GM19468 (cell line): ENCODE results near the gene COL28A1.

Experiments used
- ATAC-seq: cut with Tn5 transposase; IDR thresholded peaks from one replicate; pipeline ENCODE4 v1.9.1; 2021; ENCODE audit warnings: mild to moderate bottlenecking, moderate library complexity, moderate number of reproducible peaks; ENCODE audit not compliant: unreplicated experiment; ENCODE audit errors: extremely low read depth

Gene COL28A1

DNA sequence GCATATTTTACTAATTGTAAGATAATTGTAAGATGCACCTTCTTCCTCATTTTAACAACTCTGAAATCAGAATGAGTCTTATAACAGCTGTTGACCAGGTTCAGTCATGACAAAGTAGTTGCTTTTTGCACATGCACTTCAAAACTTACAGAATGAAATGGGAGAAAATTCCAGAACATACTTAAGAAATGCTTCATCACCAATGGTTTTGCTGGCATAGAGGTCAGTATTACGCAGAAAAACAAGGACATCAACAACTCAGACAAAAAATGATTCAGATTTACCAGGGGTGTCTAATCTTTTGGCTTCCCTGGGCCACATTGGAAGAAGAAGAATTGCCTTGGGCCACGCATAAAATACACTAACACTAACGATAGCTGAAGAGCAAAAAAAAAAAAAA is 13.3 kb downstream of the COL28A1 start:
- no peak for ATAC-seq

DNA sequence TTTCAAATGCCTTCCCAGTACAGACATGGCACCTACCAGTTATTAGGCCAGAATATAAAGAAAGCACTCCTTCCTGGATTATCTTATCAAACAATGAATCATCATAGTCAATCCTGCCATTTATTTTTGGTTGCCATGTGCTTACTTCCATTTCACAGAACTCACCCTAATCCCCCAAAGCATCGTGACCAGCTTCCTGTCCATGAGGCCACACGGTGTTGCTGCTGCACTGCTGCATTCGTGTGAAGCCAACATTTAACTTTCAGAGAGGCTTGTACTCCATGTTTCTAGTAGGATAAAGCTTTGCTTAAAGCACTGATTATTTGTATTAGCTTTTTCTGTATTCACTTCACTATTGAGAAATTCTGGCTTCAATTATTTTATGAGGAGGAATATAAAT is 14.4 kb downstream of the COL28A1 start:
- ATAC-seq = no peak

DNA sequence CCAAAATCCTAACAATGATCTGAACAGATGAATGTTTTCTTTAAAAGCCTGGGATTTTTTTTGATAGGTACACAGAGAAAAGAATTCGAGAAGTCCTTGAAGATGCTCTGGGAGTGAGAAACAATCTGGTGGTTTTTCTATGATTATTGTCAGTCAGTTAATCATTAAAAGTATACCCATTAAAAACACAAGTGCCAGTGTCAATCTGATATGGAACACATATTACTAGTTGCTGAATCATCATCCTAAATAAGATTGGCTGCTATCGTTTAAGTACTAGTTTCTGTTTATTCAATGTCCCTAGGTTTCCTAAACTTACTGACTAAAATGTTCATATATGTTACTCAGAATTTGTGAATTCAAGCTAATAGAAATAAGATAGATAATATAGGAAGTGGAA is 16.1 kb downstream of the COL28A1 start:
- no peak for ATAC-seq

GRCh38 chr7:7519056-7519455 is 16.6 kb downstream of the COL28A1 start:
- ATAC-seq = no peak

DNA sequence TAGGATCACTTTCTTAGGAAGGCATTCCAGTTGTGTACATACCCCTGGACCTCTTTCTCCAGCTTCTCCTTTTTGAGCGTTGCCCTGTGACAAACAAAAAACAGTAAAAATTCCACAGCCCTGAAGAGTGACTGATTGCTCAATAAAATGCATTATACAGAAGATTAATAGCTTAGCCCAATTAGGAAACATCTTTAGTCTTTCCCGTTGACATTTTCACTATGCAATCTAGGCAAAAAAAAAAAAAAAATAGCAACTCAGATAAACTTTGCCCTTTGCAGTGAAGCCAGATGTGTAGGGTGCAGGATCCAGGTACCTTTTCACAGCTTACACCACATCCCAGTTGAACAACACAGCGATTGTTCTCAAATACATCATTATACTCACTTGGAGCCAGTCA is 17.9 kb downstream of the COL28A1 start:
- ATAC-seq = no peak

GRCh38 chr7:7516662-7517061 is 19.0 kb downstream of the COL28A1 start:
- no peak for ATAC-seq

- ATAC-seq = no peak
Observed at GRCh38 chr7:7516156-7516555, 19.5 kb downstream of the COL28A1 start.

DNA sequence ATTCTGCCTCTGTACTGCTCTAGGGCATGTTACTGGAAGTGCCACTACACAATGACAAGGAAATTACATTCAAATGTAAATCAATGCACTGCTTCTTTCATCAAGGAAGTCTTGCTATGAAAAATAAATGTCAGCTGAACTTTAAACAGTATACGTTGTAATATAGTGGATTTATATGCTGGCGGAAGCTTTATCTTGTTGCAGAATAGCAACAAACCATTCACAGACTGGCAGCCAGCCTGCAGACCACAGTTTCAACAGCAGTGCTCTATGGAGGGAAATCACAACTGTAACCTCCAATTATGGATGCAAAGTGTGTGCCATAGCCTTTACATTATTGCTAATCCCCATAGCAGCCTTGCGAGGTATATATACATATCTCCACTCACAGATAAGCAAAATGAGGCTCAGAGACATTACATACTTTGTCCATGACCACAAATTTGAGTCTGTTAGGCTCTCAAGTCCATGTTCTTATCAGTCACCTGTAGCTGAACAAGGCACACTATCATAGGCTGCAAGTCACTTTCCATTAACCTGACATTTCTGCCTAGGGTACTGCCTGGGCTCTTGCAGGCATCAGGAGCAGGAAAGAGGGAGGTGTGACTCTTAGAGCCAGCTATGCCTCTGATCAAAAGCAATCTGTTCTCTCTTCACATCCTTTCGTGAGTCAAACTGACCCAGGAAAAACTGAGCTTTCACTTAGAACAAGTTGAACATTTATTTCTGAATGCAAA is 22.6 kb downstream of the COL28A1 start:
- ATAC-seq = no peak

DNA sequence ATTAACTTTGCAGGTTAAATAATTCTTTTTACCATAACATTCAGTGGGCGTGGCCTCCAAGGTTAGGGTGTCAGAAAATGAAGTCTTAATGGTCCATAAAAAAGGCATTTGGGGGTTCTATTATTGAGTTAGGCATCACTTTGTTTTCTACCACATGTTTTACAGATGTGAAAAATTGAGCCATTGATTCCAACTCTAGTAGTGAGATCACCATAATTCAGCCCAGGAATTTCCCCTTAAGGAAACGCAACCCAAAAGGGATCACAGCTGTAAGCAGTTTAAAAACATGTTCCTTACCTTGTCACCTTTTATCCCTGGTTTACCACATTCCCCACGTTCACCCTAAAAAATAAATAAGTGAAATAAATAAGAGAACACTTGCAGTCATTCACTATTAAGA is 24.9 kb downstream of the COL28A1 start:
- no peak for ATAC-seq

DNA sequence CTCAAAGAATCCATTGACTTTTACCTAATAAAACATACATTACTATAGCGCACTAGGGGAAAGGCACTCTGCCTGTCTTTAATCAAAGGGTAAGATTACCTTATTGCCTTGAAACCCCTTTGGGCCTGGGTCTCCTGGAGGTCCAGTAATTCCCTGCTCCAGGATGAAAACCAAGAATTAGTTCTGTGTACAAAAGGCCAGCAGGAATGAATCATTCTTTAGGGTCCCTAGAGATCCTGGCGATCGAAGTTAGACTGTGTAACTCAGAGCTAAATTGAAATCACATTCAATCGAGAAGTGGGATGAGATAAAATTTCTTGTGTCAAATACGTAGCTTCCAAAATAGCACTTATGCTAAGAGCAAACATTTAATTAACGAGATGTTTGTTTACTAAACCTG is 29.8 kb downstream of the COL28A1 start:
- no peak for ATAC-seq

GRCh38 chr7:7504910-7505704 is 30.6 kb downstream of the COL28A1 start:
- no peak for ATAC-seq

DNA sequence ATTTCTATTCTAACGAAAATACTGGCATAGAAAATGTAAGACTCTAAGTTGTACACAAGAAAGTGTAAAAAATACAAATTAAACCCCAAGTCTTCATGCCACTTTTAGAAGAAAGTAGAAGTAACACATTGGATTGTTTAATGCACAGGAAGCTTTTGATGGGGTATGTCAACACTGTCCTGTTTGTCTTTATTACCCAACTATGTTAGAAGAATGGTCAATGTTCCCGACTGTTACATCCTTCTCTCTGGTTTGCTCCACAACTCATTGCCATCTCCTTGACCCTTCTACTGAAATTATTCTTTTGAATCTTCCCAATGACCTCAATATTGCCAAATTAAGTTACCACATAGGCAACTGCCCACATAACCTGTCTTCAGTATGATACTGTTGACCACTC is 35.8 kb downstream of the COL28A1 start:
- no peak for ATAC-seq

GRCh38 chr7:7498856-7499255 is 36.8 kb downstream of the COL28A1 start:
- ATAC-seq = no peak

GRCh38 chr7:7496311-7496710 is 39.4 kb downstream of the COL28A1 start:
- ATAC-seq = no peak

GRCh38 chr7:7495171-7495570 is 40.5 kb downstream of the COL28A1 start:
- ATAC-seq = no peak

GRCh38 chr7:7491044-7491443 is 44.6 kb downstream of the COL28A1 start:
- ATAC-seq = no peak

DNA sequence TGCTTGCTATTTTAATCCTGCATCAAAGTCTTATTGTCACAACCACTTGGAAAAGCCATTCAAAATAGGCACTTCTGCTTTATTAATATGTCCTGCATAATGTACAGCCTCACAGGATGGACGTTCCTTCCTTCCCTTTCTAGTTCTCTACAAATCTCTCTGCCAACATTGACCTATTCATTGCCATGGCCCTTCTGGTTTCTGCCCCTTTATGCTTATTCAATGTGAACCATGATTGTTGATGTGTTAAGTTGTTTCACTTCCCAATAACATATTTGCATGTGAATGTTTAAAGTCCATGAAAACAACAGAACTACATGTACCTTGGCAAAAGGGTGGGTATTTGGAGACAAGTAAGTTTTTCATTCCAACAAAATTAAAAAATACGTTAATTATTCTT is 45.7 kb downstream of the COL28A1 start:
- ATAC-seq = no peak

GRCh38 chr7:7489546-7489945 is 46.1 kb downstream of the COL28A1 start:
- ATAC-seq = no peak

- no peak for ATAC-seq
Observed at GRCh38 chr7:7486362-7486761, 49.3 kb downstream of the COL28A1 start.

DNA sequence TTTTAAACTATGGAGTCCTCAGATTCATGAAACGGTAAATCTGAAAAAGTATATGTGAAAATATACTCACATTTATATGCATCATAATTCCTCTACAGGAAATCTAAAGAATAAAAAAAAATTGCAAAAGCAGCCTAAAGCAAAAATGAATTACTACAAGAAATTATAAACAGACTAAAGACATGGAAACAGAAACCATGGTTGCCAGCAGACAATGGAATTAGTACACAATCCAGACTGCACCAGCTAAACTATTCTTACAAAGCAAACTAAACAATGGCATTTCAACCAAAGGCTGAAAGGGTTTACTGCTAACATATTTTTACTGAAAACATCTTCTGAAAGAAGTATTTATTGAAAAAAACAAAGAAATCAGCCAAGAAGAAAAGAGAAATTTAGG is 51.6 kb downstream of the COL28A1 start:
- no peak for ATAC-seq

DNA sequence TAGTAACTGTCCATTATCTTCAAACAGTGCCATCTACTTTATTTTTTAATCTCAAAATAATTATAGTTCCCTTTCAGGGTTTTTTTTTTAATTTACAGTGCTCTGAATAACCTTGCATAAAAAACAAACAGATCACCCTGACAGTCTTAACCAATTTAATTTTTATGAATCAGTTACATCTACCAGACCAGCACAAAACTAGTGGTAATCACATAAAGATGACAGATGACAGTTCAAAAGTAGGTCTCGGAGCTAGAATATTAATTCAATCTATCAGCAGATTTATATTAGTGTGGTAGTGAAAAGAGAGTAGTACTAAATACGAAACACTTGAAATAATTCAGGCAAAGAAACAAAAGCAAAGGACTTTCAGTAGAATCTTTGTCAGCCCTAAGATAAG is 53.9 kb downstream of the COL28A1 start:
- ATAC-seq = no peak
